Retina (tissue), 1 donor: ENCODE results near the gene SNX4.
"Not testable (repeated sequence)": the region's sequence is repeated elsewhere in the genome, so short reads cannot be mapped to it uniquely, and the experiment has no call there.

ENCODE experiments used
- DNase-seq: peaks from one replicate; pipeline ENCODE4 v3.0.0-alpha.2; 2016

The SNX4 gene

GRCh38 chr3:125519678-125520562, at the start of gene SNX4:
TSS of gene SNX4 (minus strand) at chr3:125520202. CDS start at chr3:125520172, 30 bp downstream.
- peak; percentile 97 for DNase-seq

- DNase-seq, result no peak
Observed at GRCh38 chr3:125556314-125556713, 36.3 kb upstream of the SNX4 start.

- DNase-seq, result no peak
Observed at GRCh38 chr3:125552401-125552800, 32.4 kb upstream of the SNX4 start.

DNA sequence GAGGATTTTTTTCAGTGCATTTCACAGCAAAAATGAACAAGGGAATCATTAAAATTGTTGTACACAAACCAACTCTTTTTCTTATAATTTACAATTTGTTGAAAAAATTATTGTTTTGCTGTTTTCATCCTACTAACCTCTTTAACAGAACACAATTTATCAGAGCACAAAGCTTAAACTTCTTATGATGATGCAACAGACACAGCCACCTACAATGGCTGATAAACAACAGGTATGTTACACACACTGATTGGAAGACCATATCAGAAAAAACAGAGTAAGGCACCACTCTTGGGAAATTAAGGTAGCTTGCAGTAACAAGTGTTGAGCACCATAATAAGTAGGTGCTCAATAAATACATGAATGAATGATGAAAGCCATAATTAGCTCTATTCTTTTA, 8.9 kb upstream of the SNX4 start:
- DNase-seq, result no peak

- no peak for DNase-seq
Observed at GRCh38 chr3:125525153-125525552, 5.2 kb upstream of the SNX4 start.

- DNase-seq, result not testable (repeated sequence)
Observed at GRCh38 chr3:125520563-125520919, 539 bp upstream of the SNX4 start.

GRCh38 chr3:125515421-125515820, 4.6 kb downstream of the SNX4 start:
- DNase-seq, result no peak

DNA sequence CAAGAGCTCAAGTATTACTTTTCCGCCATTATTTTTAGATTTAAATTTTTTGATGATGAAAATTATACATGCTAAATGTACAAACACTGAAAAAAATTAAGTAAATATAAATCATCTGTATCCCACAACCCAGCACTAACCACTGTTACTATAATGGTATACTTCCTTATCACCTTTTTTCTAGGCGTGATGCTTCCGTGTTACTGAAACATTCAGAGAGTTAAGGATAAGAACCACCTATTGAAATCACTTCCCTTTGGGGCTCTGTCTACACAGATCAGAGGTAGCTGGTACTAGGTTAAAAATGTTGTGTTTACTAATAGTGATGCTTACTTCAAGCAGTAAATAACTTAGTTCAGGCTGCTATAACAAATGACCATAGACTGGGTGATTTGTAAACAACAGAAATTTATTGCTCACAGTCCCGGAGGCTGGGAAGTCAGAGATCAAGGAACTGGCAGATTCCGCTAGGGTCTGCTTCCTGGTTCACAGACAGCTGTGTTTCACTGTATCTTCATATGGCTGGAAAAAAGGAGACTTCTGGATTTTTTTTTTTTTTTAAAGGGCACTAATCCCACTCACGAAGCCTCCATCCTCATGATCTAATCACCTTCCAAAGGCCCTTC, 6.4 kb downstream of the SNX4 start:
- no peak for DNase-seq

DNA sequence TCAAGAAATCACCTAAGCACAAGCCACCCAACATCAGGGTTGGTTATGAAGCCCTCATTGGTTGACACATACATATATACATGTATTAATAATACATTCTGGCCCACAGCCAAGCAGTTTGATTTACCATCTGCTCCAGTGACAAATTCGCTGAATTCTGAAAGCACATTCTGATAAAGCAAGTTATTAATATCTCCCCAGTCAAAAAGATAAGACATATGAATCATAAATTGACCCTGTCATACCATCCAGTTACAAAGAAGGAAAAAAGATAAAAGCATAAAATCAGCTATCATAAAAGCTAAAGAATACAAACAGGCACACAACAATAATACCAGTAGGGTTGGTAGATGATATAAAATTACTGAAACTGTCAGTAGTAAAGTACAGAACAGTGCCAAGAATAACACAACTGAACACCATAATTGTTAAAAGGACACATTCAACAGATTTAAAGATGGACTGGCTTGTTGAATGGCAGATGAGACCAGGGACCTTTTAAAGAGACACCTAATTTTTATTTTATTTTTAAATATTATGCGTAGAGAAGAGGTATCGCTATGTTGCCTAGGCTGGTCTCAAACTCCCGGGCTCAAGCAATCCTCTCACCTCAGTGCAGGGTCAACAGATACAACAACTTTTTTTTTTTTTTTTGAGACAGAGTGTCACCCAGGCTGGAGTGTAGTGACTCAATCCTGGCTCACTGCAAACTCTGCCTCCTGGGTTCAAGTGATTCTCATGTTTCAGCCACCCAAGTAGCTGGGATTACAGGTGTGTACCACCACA, 7.7 kb downstream of the SNX4 start:
- no peak for DNase-seq

GRCh38 chr3:125511420-125512118, 8.4 kb downstream of the SNX4 start:
- no peak for DNase-seq

DNA sequence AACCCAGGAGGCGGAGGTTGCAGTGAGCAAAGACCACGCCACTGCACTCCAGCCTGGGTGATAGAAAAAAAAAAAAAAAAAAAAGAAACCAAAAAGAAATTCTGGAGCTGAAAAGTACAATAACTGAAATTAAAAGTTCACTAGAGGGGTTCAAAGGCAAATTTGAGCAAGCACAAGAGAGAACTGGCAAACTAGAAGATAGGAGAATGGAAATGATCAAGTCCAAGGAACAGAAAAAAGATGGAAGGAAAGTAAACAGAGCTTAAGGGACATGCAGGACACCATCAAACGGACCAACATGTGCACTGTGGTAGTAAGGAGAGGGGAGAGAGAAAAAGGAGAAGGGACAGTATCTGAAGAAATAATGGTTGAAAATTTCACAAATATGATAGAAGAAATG, 12.9 kb downstream of the SNX4 start:
- no peak for DNase-seq

DNA sequence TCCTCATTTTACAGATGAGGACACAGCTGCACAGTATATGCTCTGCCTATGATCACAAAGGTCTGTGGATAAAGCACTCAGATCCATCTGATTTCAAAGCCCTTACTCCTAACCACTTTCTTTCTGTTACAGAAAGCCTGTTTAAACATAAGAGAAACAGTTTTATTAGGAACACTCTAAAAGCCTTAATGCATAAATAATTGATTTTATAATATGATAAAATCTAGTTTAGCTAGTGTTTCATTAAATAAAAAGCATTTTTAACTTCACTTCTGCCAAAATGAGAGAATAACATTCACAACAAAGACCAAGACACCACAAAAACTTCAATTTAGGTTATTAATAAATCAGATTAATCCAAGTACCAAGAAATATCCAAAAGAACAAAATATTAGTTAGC, 21.4 kb downstream of the SNX4 start:
- no peak for DNase-seq

DNA sequence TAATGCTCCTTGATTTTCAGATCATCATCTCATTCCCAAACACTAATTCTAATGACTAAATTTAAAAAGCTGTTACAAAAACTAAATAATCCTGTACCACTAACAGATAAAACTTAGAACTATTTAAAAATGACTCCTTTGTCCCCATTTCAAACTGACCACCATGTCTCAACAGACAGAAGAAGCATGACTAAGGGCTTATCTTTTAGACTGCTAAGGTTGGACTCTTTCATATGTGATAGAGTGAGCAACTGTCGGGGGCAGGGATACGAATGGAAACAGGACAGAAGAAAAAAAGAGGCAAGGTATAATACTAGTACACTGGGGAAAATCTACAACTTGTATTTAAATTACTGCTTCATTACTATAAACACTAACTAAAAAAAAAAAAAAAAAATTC, 23.3 kb downstream of the SNX4 start:
- DNase-seq, result no peak

DNA sequence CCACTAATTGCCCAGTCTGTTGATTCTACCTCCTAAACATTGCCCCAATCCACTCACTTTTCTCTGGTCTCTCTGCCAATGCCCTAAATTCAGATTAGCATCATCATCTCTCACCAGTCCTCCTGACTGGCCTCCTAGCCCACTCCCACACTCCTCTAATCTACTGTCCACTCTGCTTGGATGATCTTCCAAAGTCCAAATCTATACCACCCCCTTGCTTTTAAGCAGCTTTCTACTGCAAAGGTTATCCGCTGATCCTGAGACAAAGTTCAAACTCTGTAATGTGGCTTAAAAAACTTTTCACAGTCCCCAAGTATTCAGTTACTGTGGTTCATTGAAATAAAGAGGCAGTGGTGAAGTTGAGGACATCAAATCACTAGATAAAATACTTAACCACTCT, 37.6 kb downstream of the SNX4 start:
- DNase-seq, result no peak

DNA sequence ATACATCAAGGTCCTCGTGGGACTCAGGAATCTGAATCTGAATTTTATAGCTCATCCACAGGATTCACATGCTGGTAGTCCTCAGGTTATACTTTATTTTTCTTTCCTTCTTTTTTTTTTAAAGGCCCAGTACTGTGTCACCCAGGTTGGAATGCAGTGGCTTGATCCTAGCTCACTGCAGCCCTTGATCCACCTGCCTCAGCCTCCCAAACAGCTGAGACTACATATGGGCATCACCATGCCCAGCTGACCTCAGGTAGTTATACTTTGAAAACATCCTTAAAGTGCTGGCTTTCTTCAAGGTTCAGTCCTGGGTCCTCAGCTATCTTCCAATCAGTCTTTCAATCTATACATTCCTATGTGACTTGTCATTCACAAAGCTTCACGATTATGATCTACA, 38.2 kb downstream of the SNX4 start:
- no peak for DNase-seq

GRCh38 chr3:125481375-125481759, 38.6 kb downstream of the SNX4 start:
- DNase-seq, result not testable (repeated sequence)

DNA sequence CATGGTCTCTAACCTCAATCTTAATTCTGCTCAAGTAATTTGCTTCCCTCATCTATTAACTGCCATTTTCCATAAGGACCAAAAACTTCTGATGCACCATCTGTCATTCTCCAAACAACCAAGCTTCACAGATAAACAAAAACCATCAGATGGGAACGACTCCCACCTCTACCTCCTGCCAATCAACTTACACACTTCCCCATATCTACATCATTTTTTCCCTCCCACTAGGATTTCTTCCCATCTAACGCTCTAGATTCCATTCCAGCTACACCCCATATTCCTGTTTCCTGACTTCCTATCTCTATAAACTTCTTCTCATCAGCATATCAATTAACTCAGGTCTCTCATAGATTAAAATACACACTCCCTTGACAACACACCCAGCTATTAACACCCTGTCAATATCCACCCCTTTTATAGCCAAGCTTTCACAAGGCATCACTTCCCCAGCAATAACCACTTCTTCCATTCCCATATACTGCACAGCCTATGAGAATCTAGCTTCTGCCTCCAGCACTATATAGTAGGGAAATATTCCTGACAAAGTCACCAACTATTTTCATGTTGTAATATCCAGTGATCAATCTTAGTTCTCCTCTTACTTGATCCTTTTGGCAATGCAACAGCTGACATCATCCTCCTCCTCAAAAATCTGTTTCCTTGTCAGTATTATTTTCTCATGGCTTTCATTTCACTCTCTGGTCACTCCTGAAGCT, 39.2 kb downstream of the SNX4 start:
- DNase-seq, result no peak

DNA sequence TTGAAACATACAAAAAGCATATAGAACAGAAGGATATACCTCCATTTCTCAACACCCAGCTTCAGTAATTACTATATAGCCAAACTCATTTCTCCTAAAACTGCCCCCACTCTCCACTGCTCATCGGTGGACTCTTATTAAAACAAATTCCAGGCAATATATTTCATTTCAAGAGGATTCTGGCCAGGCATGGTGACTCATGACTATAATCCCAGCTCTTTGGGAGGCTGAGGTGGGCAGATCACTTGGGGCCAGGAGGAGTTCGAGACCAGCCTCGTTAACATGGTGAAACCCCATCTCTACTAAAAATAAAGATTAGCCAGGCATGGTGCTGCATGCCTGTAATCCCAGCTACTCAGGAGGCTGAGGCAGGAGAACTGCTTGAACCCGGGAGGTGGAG, 40.9 kb downstream of the SNX4 start:
- no peak for DNase-seq

GRCh38 chr3:125478326-125478725, 41.7 kb downstream of the SNX4 start:
- no peak for DNase-seq

DNA sequence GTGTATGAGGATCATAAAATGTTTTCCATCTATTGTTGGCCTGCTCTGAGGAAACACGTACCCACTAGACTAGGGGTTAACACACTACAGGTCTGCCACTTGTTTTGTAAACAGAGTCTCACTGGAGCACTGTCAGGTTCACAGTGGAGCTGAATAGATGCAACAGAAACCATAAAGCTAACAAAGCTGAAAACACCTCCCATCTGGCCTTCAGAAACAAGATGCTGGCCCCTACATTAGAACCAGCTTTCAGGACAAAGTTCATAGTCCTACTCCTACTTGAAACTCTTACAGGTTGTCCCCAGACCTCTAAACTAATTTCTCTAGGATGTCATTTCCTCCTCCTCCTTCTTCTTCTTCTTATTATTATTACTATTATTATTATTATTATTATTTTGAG, 42.3 kb downstream of the SNX4 start:
- no peak for DNase-seq

- no peak for DNase-seq
Observed at GRCh38 chr3:125470671-125471070, 49.3 kb downstream of the SNX4 start.

GRCh38 chr3:125462722-125463299, 57.2 kb downstream of the SNX4 start:
- no peak for DNase-seq
